T1000 (cell line): ENCODE data around the gene SUFU.

Experiments used
- DNase-seq: peaks from one replicate; lab custom pipeline; 2025; ENCODE audit warnings: mixed read lengths; lab: John Stamatoyannopoulos, UW

SUFU gene

GRCh38 chr10:102596506-102596971 lies 92.8 kb downstream of the SUFU start:
- no peak for DNase-seq

- no peak for DNase-seq
Measured at GRCh38 chr10:102597131-102597991, 93.6 kb downstream of the SUFU start.

DNA sequence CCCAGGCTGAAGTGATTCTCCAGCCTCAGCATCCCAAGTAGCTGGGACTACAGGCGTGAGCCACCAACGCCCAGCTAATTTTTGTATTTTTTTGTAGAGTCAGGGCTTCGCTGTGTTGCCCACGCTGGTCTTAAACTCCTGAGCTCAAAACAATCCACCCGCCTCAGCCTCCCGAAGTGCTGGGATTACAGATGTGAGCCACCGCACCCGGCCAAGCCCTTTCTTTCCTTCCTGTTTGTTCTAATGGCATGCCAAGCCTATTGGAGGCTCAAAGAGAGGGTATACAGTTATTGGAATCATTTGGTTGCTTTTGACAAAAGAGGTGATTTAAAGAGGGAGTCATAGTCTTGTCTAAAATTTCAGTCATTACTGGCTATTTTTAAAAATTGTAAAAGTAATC lies 94.5 kb downstream of the SUFU start:
- DNase-seq = no peak

- no peak for DNase-seq
Measured at GRCh38 chr10:102599565-102600327, 96.0 kb downstream of the SUFU start.

GRCh38 chr10:102600816-102601215 lies 97.0 kb downstream of the SUFU start:
- no peak for DNase-seq

GRCh38 chr10:102601639-102602038 lies 97.9 kb downstream of the SUFU start:
- DNase-seq = no peak

- DNase-seq = no peak
Measured at GRCh38 chr10:102602272-102603045, 98.7 kb downstream of the SUFU start.

GRCh38 chr10:102603946-102604345 lies 100.2 kb downstream of the SUFU start:
- DNase-seq = no peak

DNA sequence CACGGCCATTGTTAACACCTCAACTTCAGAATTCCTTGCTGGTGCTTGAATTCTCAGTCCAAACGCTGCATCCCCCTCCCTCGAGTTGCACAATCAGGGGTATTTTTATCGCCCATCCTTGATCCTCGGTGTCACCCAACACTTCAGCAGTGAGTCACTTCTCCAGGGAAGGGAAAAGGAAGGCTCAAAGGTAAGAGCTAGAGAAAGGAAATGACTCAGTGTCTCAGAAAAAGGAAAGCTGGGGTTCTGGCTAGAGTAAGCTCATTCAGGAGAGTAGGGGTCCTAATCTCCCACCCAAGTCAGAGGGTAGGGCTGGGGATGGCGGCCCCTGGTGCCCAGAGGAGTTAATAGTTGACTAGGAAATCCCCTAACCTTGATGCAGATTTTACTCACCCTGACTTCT lies 100.7 kb downstream of the SUFU start:
- DNase-seq = no peak

- no peak for DNase-seq
Measured at GRCh38 chr10:102605712-102606111, 101.9 kb downstream of the SUFU start.

- DNase-seq = no peak
Measured at GRCh38 chr10:102608487-102608886, 104.7 kb downstream of the SUFU start.

DNA sequence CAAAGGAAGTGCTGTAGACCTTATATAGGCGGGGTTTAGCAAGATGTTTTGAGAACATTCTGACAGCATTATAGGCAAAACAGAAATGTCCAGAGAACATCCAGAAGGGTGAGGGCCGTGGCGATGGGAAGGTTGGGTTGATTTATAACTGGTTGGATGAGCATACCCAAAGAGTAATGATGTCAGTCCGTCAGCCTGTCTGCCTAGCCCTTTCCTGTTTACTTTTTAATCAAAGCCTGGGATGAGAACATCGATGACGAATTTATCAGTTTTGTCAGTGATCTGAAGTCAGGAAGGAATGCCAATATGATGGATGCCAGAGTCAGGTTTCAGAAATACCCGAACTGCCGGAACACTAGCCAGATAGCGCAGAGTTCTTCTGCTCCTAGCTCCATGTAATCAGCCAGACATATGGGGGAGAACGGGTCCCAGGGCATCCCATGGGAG lies 106.7 kb downstream of the SUFU start:
- no peak for DNase-seq

GRCh38 chr10:102611514-102612087 lies 107.8 kb downstream of the SUFU start:
- DNase-seq = no peak

DNA sequence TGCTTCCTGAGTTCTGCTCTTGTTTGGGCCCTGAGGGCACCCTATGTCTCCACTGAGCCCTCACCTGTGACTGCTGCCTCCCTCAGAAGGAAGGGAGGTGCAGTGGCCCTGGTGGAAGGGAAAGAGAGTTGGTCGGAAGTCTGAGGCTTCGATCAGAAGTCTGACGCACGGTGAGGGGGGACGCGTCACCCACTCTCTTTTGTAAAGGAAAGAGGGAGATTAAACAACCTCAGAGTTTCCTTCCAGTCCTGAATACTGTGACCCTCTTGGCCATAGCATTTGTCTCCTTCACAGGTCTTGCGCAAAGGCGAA lies 109.1 kb downstream of the SUFU start:
- no peak for DNase-seq

GRCh38 chr10:102613286-102613685 lies 109.5 kb downstream of the SUFU start:
- no peak for DNase-seq

DNA sequence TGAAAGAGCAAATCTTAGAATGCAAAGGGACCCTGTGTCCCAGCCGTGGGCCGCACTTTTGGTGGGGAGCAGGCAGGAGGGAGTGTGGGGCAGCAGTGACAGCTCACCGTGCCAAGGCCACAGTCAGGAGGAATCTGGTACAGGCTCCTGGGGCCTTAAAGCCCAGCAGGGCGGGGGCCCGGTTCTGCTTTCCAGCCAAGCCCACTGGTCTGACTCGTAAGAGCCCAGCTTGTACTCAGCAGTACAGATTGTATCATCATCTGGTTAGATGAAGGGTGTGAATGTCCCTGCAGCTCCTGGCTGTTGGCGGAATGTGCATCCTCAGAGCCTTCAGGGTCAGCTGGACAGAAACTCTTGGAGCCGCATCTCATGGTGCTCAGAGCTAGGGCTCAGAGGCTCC lies 110.0 kb downstream of the SUFU start:
- no peak for DNase-seq

- DNase-seq = no peak
Measured at GRCh38 chr10:102614888-102615287, 111.1 kb downstream of the SUFU start.

DNA sequence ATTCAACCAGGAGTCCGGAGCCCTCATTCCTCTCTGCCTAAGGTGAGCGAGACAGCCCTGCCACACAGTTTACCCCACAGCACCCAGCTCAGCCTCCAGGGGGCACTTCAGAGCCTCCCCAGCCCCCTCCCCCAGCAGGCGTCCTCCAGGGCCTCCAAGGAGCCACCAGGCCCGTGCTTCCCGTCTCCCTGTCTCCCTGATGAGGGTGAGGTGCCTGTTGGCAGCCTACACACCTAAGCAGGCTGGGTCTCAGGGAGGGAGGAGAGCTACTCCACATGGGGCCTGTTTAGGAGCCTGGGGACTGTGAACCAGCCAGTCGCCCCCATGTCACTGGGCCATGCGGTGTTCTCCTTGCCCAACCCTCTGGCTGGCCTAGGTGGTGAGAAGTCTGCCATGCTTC lies 111.6 kb downstream of the SUFU start:
- no peak for DNase-seq

DNA sequence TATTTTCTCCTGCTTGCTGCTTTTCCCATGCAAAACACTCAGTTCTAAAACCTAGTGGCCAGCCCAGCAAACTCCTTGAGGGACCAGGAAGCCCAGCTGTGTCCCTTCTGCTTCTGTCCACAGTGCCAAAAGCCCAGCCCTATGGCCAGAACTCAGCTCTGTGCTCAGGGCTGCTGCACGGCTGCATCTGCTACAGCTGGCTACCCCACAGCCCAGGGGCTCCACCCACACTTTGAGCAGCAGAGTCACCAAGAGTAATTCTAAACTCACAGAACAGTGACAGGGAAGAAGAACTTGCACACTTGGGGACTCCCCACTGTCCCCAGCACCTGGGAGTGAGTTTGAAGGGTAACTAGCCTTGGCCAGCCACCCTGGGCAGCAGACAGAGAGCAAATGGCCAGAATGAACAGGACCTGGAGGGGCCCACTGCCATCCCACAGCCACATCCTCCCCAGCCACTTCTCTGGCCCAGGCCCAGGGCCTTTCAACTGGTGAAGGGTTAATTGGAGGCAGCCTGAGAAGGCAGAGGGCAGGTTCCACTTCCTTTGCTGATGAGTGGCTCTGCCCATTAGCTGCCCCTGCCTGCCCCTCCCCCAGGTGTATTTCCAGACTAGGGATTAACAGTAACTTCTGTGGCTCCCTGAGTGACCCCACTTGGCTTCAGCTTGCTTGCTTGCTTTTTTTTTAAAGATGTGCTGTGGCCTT lies 112.4 kb downstream of the SUFU start:
- DNase-seq = no peak

GRCh38 chr10:102617041-102617440 lies 113.3 kb downstream of the SUFU start:
- DNase-seq = no peak

GRCh38 chr10:102617816-102618215 lies 114.0 kb downstream of the SUFU start:
- no peak for DNase-seq
